ENCODE results near the gene MYOCD. TPM values are rescaled to one million over a fixed set of nuclear protein-coding genes. Genes with fewer than 3 reads are reported as not detected.

MYOCD gene
- total RNA-seq, 2 donors from 2014 or later: 7.5 to 11.8 TPM

- TF ChIP-seq CTCF (conservative IDR thresholded peaks at IDR 0.05): no peak
- Histone ChIP-seq H3K9ac (ENCODE audit: extremely low read depth, low read length, poor library complexity, severe bottlenecking) (no peak overlapping the region), H3K9me3 (ENCODE audit: control insufficient read depth, low read length) (no peaks in the 10 kb centered on the region), H3K27ac (ENCODE audit: low read depth, low read length) (no peak overlapping the region), H3K4me1 (ENCODE audit: control insufficient read depth, insufficient read depth, low read length) (no peaks in the 10 kb centered on the region), H3K36me3 (ENCODE audit: control insufficient read depth, insufficient read depth, low read length) (peaks cover 7% of the 10 kb centered on the region), H3K27me3 (ENCODE audit: control insufficient read depth, insufficient read depth, low read length, poor library complexity, severe bottlenecking) (no peaks in the 10 kb centered on the region), H3K4me3 (ENCODE audit: low read length) (no peak overlapping the region)
- DNase-seq: no peak
- Mint-ChIP-seq H3K9me3 (no peaks in the 10 kb centered on the region), H3K36me3 (ENCODE audit: low read depth) (peaks cover 4% of the 10 kb centered on the region), H3K4me1 (no peaks in the 10 kb centered on the region), H3K4me3 (no peak overlapping the region), H3K27ac (no peak overlapping the region), H3K27me3 (ENCODE audit: insufficient read depth) (no peaks in the 10 kb centered on the region)
- WGBS, 2 experiments (ENCODE audit: insufficient coverage in 1 of 2, insufficient read length in 1 of 2): 94 to 100% methylated on average over 2 to 4 of the region's 4 CpGs
Measured at GRCh38 chr17:12768255-12768654, 102.6 kb downstream of the MYOCD start.

- Mint-ChIP-seq H3K36me3 (ENCODE audit: low read depth) (no peaks in the 10 kb centered on the region), H3K4me3 (no peak overlapping the region), H3K4me1 (no peaks in the 10 kb centered on the region), H3K9me3 (no peaks in the 10 kb centered on the region), H3K27ac (no peak overlapping the region), H3K27me3 (ENCODE audit: insufficient read depth) (no peaks in the 10 kb centered on the region)
- no peak overlapping the region for H3K4me3 ChIP-seq (ENCODE audit: low read length)
- no peaks in the 10 kb centered on the region for H3K4me1 ChIP-seq (ENCODE audit: control insufficient read depth, insufficient read depth, low read length)
- H3K27ac ChIP-seq (ENCODE audit: low read depth, low read length): no peak overlapping the region
- H3K9ac ChIP-seq (ENCODE audit: extremely low read depth, low read length, poor library complexity, severe bottlenecking): no peak overlapping the region
- no peaks in the 10 kb centered on the region for H3K27me3 ChIP-seq (ENCODE audit: control insufficient read depth, insufficient read depth, low read length, poor library complexity, severe bottlenecking)
- DNase-seq: no peak
- WGBS, 2 experiments (ENCODE audit: insufficient coverage in 1 of 2, insufficient read length in 1 of 2): 90 to 92% methylated on average over 6 of the region's 6 CpGs
- H3K36me3 ChIP-seq (ENCODE audit: control insufficient read depth, insufficient read depth, low read length): no peaks in the 10 kb centered on the region
- no peaks in the 10 kb centered on the region for H3K9me3 ChIP-seq (ENCODE audit: control insufficient read depth, low read length)
- TF ChIP-seq CTCF (conservative IDR thresholded peaks at IDR 0.05): no peak
Measured at GRCh38 chr17:12769981-12770380, 104.3 kb downstream of the MYOCD start.

- Histone ChIP-seq H3K9ac (ENCODE audit: extremely low read depth, low read length, poor library complexity, severe bottlenecking) (no peak overlapping the region), H3K4me3 (ENCODE audit: low read length) (no peak overlapping the region), H3K27me3 (ENCODE audit: control insufficient read depth, insufficient read depth, low read length, poor library complexity, severe bottlenecking) (no peaks in the 10 kb centered on the region), H3K36me3 (ENCODE audit: control insufficient read depth, insufficient read depth, low read length) (no peaks in the 10 kb centered on the region), H3K27ac (ENCODE audit: low read depth, low read length) (no peak overlapping the region), H3K4me1 (ENCODE audit: control insufficient read depth, insufficient read depth, low read length) (no peaks in the 10 kb centered on the region), H3K9me3 (ENCODE audit: control insufficient read depth, low read length) (no peaks in the 10 kb centered on the region)
- TF ChIP-seq CTCF (conservative IDR thresholded peaks at IDR 0.05): no peak
- no peak for DNase-seq
- Mint-ChIP-seq H3K27me3 (ENCODE audit: insufficient read depth) (no peaks in the 10 kb centered on the region), H3K4me3 (no peak overlapping the region), H3K36me3 (ENCODE audit: low read depth) (no peaks in the 10 kb centered on the region), H3K4me1 (no peaks in the 10 kb centered on the region), H3K9me3 (no peaks in the 10 kb centered on the region), H3K27ac (no peak overlapping the region)
- 86 to 100% methylated on average over 1 of the region's 1 CpG for WGBS, 2 experiments (ENCODE audit: insufficient coverage in 1 of 2, insufficient read length in 1 of 2)
Measured at GRCh38 chr17:12773153-12773552, 107.5 kb downstream of the MYOCD start.

All from endodermal cell (in vitro differentiated cells).